Fibroblast of skin of abdomen (primary cell): ENCODE results near the gene GJB5.

Experiments used
- DNase-seq: peaks from one replicate; pipeline ENCODE4 v3.0.0-alpha.2; 2013

GJB5 gene

GRCh38 chr1:34795916-34796315 is 41.1 kb downstream of the GJB5 start:
- DNase-seq, result no peak

- no peak for DNase-seq
These were observed 42.1 kb downstream of the GJB5 start for GRCh38 chr1:34796990-34797389.

GRCh38 chr1:34800214-34800613 is 45.4 kb downstream of the GJB5 start:
- DNase-seq, result no peak

GRCh38 chr1:34803770-34804169 is 48.9 kb downstream of the GJB5 start:
- DNase-seq, result no peak

- DNase-seq, result peak; percentile 9
These were observed 51.5 kb downstream of the GJB5 start for GRCh38 chr1:34806396-34806795.
